GM12873 (cell line): Measurements from ENCODE around the gene ABCA4.

Experiments
- CTCF ChIP-seq: IDR thresholded peaks from 2 replicates; pipeline ENCODE4 v1.5.1; 2012; ENCODE audit warnings: low read depth, mild to moderate bottlenecking, moderate library complexity, low read length, control low read depth; ENCODE audit not compliant: insufficient read depth; ENCODE audit errors: missing control alignments

ABCA4 gene

GRCh38 chr1:94120991-94121390 lies at the start of gene ABCA4:
TSS of gene ABCA4 (minus strand) at chr1:94121148. CDS start at chr1:94121045, 103 bp downstream.
- TF ChIP-seq CTCF, result no peak

DNA sequence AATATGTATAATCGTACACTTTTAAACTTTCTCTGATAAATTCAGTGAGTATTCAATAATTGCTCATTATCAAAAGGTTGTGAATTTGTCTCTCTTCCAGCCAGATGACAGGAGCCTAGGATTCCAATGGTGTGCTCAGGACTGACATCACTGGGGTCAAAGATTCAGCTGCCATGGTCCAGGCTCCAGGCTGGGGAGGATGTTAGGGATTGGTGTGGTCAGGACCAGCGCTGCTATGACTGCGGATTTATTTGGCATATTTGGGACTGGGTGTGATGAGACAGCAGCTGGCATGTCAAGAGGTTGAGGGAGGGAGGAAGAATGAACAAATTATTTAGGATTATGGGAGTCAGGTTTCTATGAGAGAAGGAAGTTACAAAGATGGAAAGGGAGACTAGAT lies 48.2 kb upstream of the ABCA4 start:
- no peak for TF ChIP-seq CTCF

GRCh38 chr1:94165843-94166242 lies 44.9 kb upstream of the ABCA4 start:
- no peak for TF ChIP-seq CTCF

- TF ChIP-seq CTCF, result no peak
These were observed 39.9 kb upstream of the ABCA4 start for GRCh38 chr1:94160811-94161210.

DNA sequence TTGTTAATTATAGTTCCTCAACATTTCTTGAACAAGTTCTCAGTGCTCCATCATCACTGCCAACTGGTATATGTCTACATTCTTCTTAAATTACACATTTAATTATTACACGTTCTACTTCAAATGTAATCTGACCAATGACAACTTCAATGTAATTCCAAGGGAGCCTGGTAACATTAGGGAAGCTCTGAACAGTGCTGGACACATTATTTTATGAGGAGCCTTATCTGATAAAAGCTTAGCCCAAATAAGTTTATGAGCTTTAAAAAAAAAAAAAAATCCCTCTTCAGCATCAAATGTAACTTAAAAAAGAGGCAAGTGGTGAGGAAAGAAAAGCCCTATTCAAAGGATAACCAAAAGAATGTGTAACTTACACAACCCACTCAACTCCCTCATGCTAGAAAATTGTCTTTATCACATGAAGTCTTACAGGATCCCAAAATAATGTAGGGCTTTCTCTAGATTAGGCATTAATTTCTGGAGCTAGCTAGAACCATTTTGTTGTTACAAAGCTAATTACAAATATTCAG lies 35.2 kb upstream of the ABCA4 start:
- TF ChIP-seq CTCF, result no peak

- no peak for TF ChIP-seq CTCF
These were observed 34.0 kb upstream of the ABCA4 start for GRCh38 chr1:94154989-94155388.

DNA sequence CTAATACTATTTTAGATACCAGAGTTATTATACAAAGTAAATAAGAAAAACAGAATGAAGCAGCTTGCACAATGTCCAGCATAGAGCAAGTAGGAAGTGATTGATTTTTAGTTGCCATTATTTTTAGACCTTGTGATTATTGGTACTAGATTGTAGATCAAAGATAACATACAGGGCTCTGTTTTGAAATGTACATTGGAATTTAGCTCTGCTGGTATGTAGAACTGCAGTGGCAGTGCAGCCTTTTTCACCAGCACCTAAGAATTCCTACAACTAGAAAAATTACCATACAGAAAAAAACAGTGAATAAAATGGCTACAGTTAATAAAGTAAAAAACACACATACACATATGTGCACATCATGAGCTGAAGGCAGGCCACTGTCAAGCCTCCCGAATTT lies 32.2 kb upstream of the ABCA4 start:
- TF ChIP-seq CTCF, result no peak
